Kidney (tissue), 14 donors: ENCODE results near the gene AEBP2. TPM values are rescaled to one million over a fixed set of nuclear protein-coding genes. Genes with fewer than 3 reads are reported as not detected.

Experiments
- DNase-seq, 5 donors: peaks; one replicate each; pipeline ENCODE4 v3.0.0-alpha.2; 2013 to 2020
- FAIRE-seq: peaks from 2 replicates; lab custom pipeline; 2012; peaks lifted over from hg19 to GRCh38; lab: Jason Lieb, UNC
- H3K27ac ChIP-seq, 2 donors: one replicate each; pipeline ENCODE4 v1.7.0; 2013; ENCODE audit warnings: low read depth in 2 of 2, low read length in 2 of 2, inconsistent platforms in 1 of 2
- H3K27me3 ChIP-seq: one replicate; pipeline ENCODE4 v1.7.1; 2013; ENCODE audit warnings: low read length, inconsistent platforms; ENCODE audit not compliant: control insufficient read depth, insufficient read depth
- H3K36me3 ChIP-seq, 3 donors: one replicate each; pipeline versions ENCODE4 v1.7.0 to v1.7.1; 2013; ENCODE audit warnings: low read length in 3 of 3, control low read depth in 1 of 3, inconsistent platforms in 1 of 3; ENCODE audit not compliant: insufficient read depth in 3 of 3, control insufficient read depth in 2 of 3
- H3K4me1 ChIP-seq, 3 donors: one replicate each; pipeline versions ENCODE4 v1.7.0 to v1.7.1; 2013; ENCODE audit warnings: low read length in 3 of 3, inconsistent platforms in 1 of 3, low read depth in 1 of 3; ENCODE audit not compliant: control insufficient read depth in 2 of 3, insufficient read depth in 2 of 3
- H3K4me3 ChIP-seq, 3 donors: one replicate each; pipeline versions ENCODE4 v1.7.0 to v1.8.1; 2013; ENCODE audit warnings: low read length in 3 of 3, control low read depth in 1 of 3, inconsistent platforms in 1 of 3
- H3K9ac ChIP-seq, 3 donors: one replicate each; pipeline versions ENCODE4 v1.7.0 to v1.7.1; 2013; ENCODE audit warnings: low read length in 3 of 3, control low read depth in 1 of 3, inconsistent platforms in 1 of 3
- H3K9me3 ChIP-seq, 3 donors: one replicate each; pipeline versions ENCODE4 v1.7.0 to v1.7.1; 2013; ENCODE audit warnings: low read length in 3 of 3, control low read depth in 1 of 3, inconsistent platforms in 1 of 3; ENCODE audit not compliant: control insufficient read depth in 2 of 3, insufficient read depth in 1 of 3
- CTCF ChIP-seq: IDR thresholded peaks from 3 replicates; pipeline ENCODE4 v1.5.1; 2012; ENCODE audit warnings: mild to moderate bottlenecking, moderate library complexity, borderline replicate concordance; ENCODE audit not compliant: insufficient read depth; ENCODE audit errors: extremely low read depth
- intact Hi-C: fragments of 100-400 bp; cut with DNase I; formaldehyde crosslinking; loops from one replicate; pipeline ENCODE4 v1.11.1; 2022
- polyA plus RNA-seq: library from polyadenylated mRNA; stranded (reverse); fragments of 350-450 nt; fragmentation: Illumina TruSeq; extraction: RNeasy Lipid Tissue Mini Kit (QIAGEN cat#74804); gene quantifications from one replicate; pipeline ENCODE4 v1.2.3, GENCODE V29; 2014; ENCODE audit warnings: low read depth, low replicate concordance; ENCODE audit not compliant: insufficient read depth
- total RNA-seq: library from RNA; stranded (reverse); fragmentation: NEBNext Ultra II Directional; extraction: Animal tissue kit (Norgen Biotek cat#: 25700); gene quantifications from one replicate; pipeline ENCODE4 v1.2.1, GENCODE V29; 2021
- donor health status: control.
- donor health status: control.
- donor health status: control.
- donor health status: control.
- donor health status: control.
- donor health status: DM: yes; HTN: yes; CAD: no.
- donor health status: Normal renal cell carcinoma (clear cell type).

The AEBP2 gene
- total and polyA plus RNA-seq, 2 donors from 2014 or later, result 12.0 to 46.4 TPM

GRCh38 chr12:19520646-19521415 lies 81.5 kb downstream of the AEBP2 start:
- intact Hi-C loops, result no loop called here
- no peak for FAIRE-seq
- H3K27me3 ChIP-seq, result no peaks in the 10 kb centered on the region
- peaks cover 0 to 2% (median 0%) of the 10 kb centered on the region in 3 donors for H3K36me3 ChIP-seq
- H3K4me1 ChIP-seq, result peaks cover 0 to 5% (median 3%) of the 10 kb centered on the region in 3 donors
- DNase-seq, result peak in 2 of 5 donors; percentile 36 to 56
- no peak for TF ChIP-seq CTCF
- no peaks in the 10 kb centered on the region for H3K9me3 ChIP-seq
- H3K9ac ChIP-seq, result no peak overlapping the region
- no peak overlapping the region for H3K27ac ChIP-seq
- H3K4me3 ChIP-seq, result no peak overlapping the region

- no peak for TF ChIP-seq CTCF
- FAIRE-seq (no peak), DNase-seq (no peak)
- intact Hi-C loops, result no loop called here
- no peaks in the 10 kb centered on the region for H3K27me3 ChIP-seq
- no peak overlapping the region for H3K4me3 ChIP-seq
- no peak overlapping the region for H3K9ac ChIP-seq
- no peak overlapping the region for H3K27ac ChIP-seq
- H3K36me3 ChIP-seq, result peaks cover 0 to 4% (median 0%) of the 10 kb centered on the region in 3 donors
- no peaks in the 10 kb centered on the region for H3K9me3 ChIP-seq
- H3K4me1 ChIP-seq, result peaks cover 3 to 4% (median 3%) of the 10 kb centered on the region in 3 donors
These were observed 86.0 kb downstream of the AEBP2 start for GRCh38 chr12:19525274-19525673.

GRCh38 chr12:19527866-19528265 lies 88.6 kb downstream of the AEBP2 start:
- H3K36me3 ChIP-seq, result peaks cover 0 to 4% (median 0%) of the 10 kb centered on the region in 3 donors
- no peaks in the 10 kb centered on the region for H3K27me3 ChIP-seq
- DNase-seq (no peak), FAIRE-seq (no peak)
- no peak for TF ChIP-seq CTCF
- H3K4me1 ChIP-seq, result peaks cover 0 to 3% (median 0%) of the 10 kb centered on the region in 3 donors
- intact Hi-C loops, result no loop called here
- no peak overlapping the region for H3K27ac ChIP-seq
- no peak overlapping the region for H3K4me3 ChIP-seq
- no peaks in the 10 kb centered on the region for H3K9me3 ChIP-seq
- no peak overlapping the region for H3K9ac ChIP-seq
